Measurements from ENCODE around the gene MMD2. TPM values are rescaled to one million over a fixed set of nuclear protein-coding genes. Genes with fewer than 3 reads are reported as not detected.
A peak's percentile ranks its signal among the peaks of the same experiment; 100 is the strongest.

MMD2 gene
- total RNA-seq, 1 donor from 2014 or later: not detected

DNA sequence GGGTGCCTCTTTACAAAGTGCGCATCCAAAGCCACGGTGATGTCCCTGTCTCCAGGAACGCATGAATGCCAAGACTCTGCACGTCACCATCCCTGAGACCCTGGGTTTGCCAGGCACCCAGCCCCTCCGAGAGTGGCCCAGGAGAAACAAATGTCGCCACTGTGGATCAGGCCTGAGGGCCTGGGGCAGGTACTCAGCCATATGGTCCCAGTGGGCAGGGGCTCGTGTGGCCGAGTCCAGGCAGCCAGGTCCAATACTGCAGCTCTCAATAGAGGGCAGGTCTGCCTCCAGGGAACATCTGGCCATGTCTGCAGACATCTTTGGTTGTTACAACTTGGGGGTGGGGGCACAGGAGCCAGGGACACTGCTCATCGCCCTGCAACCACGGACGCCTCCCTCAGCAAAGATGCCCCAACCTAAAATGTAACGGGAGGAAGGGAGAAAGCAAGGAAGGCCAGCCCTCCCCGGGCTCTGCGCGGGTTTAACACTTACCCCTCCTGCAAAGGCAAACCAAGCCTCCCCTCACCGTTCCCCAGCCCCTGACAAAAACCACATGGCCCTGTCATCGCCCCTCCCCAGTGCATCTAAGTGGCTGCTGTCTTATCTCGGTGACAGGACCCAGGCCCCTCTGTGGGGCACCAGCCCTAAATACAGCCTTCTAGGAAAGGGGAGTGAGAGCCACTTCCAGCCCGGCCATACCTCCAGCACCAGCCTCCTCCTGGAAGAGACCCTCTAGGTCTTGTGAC is 86.9 kb downstream of the MMD2 start:
- no peaks in the 10 kb centered on the region for H3K9me3 Mint-ChIP-seq (ENCODE audit: low read depth)
- DNase-seq (ENCODE audit: low spot score, unreplicated experiment): no peak
- TF ChIP-seq, protein P1, sequence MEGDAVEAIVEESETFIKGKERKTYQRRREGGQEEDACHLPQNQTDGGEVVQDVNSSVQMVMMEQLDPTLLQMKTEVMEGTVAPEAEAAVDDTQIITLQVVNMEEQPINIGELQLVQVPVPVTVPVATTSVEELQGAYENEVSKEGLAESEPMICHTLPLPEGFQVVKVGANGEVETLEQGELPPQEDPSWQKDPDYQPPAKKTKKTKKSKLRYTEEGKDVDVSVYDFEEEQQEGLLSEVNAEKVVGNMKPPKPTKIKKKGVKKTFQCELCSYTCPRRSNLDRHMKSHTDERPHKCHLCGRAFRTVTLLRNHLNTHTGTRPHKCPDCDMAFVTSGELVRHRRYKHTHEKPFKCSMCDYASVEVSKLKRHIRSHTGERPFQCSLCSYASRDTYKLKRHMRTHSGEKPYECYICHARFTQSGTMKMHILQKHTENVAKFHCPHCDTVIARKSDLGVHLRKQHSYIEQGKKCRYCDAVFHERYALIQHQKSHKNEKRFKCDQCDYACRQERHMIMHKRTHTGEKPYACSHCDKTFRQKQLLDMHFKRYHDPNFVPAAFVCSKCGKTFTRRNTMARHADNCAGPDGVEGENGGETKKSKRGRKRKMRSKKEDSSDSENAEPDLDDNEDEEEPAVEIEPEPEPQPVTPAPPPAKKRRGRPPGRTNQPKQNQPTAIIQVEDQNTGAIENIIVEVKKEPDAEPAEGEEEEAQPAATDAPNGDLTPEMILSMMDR (IDR thresholded peaks at IDR 0.05; ENCODE audit: unreplicated experiment): no peak
- no peaks in the 10 kb centered on the region for H3K27me3 Mint-ChIP-seq
- no peak overlapping the region for H3K4me3 Mint-ChIP-seq (ENCODE audit: low read depth)
- H3K27ac Mint-ChIP-seq: peak overlapping the region; percentile 56
- no peaks in the 10 kb centered on the region for H3K36me3 Mint-ChIP-seq (ENCODE audit: insufficient read depth)
- H3K4me1 Mint-ChIP-seq (ENCODE audit: low read depth): no peaks in the 10 kb centered on the region

DNA sequence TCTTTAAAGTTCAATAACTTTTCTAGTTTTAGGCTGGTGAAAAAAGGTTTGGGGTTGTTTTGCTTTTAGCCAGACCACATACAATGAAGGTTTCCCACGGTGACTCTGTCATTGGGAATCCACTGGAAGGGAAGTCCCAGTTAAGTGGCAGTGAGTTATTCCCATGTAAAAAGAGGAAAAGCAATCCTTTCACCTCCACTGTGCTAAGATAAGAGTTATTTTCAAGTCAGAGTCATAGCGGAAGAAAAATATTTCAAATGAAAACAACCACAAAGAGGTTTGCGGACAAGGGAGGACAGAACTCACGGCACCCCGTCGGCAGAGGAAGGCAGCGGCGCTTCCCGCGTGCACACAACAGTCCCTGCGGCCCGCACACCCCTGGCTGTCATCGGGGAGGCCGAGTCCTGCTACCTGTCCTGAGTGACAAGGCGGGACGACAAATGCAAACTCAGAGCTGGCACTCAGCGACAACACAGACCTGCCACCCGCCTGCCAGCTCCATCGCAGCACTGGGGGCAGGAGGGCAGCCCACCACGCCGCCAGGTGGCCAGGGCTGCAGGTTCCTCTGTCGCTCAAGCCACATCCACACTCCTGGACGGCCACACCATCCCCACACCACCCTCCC is 87.8 kb downstream of the MMD2 start:
- no peaks in the 10 kb centered on the region for H3K36me3 Mint-ChIP-seq (ENCODE audit: insufficient read depth)
- no peaks in the 10 kb centered on the region for H3K9me3 Mint-ChIP-seq (ENCODE audit: low read depth)
- no peak overlapping the region for H3K4me3 Mint-ChIP-seq (ENCODE audit: low read depth)
- TF ChIP-seq, protein P1 (IDR thresholded peaks at IDR 0.05; ENCODE audit: unreplicated experiment): no peak
- no peak overlapping the region for H3K27ac Mint-ChIP-seq
- no peak for DNase-seq (ENCODE audit: low spot score, unreplicated experiment)
- H3K27me3 Mint-ChIP-seq: no peaks in the 10 kb centered on the region
- H3K4me1 Mint-ChIP-seq (ENCODE audit: low read depth): no peaks in the 10 kb centered on the region

DNA sequence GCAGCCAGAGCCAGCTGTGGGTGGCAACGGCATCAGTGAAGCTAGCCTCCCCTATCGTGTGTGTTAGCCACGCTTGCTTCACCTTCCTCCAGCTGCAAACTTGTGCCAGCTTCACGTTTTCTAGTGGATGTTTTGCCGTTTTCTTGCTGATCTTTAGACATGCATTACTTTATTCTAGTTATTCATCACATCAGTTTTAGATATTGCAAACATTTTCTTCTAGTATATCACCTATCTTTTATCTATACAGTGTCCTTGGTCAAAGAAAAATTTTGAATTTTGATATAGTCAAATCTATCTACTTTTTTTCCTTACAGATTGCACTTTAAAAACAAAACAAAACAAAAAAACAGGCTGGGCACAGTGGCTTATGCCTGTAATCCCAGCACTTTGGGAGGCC is 90.5 kb downstream of the MMD2 start:
- Mint-ChIP-seq H3K4me3 (ENCODE audit: low read depth) (no peak overlapping the region), H3K9me3 (ENCODE audit: low read depth) (no peaks in the 10 kb centered on the region), H3K4me1 (ENCODE audit: low read depth) (no peaks in the 10 kb centered on the region), H3K36me3 (ENCODE audit: insufficient read depth) (no peaks in the 10 kb centered on the region), H3K27ac (no peak overlapping the region), H3K27me3 (peaks cover 3% of the 10 kb centered on the region)
- DNase-seq (ENCODE audit: low spot score, unreplicated experiment): no peak
- TF ChIP-seq, protein P1 (IDR thresholded peaks at IDR 0.05; ENCODE audit: unreplicated experiment): no peak

DNA sequence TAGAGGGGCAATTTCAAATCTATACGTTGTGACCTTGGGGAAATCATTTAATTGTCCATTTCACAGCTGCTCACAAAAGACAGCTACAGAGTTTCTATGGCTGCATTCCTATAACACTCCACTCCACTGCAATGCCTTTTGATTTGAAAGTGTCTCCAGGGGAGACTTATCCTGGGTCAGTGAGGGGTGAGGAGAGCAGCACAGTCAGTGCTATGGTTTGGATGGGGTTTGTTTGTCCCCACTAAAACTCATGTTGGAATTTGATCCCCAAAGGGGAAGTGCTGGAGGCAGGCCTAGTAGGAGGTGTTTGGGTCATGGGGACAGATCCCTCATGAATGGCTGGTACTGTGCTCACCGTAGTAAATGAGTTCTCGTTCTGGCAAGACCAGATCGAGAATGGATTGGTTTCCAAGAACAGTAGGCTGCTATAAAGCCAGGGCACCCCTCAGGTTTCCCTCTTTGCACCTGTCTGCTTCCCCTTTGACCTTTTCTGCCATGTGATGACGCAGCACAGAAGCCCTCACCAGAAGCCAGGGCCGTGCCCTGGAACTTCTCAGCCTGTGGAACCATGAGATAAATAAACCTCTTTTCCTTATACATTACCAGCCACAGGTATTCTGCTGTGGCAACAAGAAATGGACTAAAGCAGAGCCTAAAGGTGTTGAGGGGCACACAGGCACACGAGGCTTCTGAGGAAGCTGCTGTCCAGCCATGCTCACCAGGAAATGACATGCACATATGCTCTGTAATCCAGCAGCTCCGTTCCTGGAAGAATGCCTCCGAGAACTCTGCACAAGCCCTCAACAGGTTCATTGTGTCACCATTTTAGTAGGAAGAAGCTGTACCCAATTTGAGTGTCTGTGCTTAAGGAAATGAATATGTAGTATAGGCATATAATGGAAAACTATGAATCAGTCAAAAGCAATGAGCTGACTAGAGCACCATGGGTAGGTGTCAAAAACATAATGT is 92.2 kb downstream of the MMD2 start:
- Mint-ChIP-seq H3K9me3 (ENCODE audit: low read depth) (peaks cover 7% of the 10 kb centered on the region), H3K27me3 (peaks cover 3% of the 10 kb centered on the region), H3K36me3 (ENCODE audit: insufficient read depth) (no peaks in the 10 kb centered on the region), H3K27ac (no peak overlapping the region), H3K4me1 (ENCODE audit: low read depth) (no peaks in the 10 kb centered on the region), H3K4me3 (ENCODE audit: low read depth) (no peak overlapping the region)
- DNase-seq (ENCODE audit: low spot score, unreplicated experiment): no peak
- TF ChIP-seq, protein P1 (IDR thresholded peaks at IDR 0.05; ENCODE audit: unreplicated experiment): no peak

DNA sequence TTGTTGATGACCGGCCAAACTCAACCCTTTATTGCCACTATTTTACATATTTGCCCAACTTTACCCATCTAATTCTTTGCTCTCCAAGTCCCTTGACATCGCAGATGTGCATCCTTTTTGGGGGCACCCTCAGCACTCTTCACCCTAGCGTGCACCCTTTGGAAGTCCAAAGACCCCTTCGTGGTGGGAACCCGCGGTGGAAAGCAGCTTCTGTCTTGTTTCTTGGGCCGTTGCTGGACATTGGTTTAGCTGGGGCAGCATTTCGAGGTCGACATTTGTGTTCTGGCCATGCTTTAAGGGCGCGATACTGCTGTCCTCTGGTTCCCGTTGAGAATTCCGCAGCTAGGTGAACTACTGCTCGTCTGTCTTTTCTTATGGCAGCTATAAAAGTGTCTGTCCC is 96.8 kb downstream of the MMD2 start:
- TF ChIP-seq, protein P1 (IDR thresholded peaks at IDR 0.05; ENCODE audit: unreplicated experiment): no peak
- Mint-ChIP-seq H3K4me3 (ENCODE audit: low read depth) (no peak overlapping the region), H3K9me3 (ENCODE audit: low read depth) (peaks cover 7% of the 10 kb centered on the region), H3K36me3 (ENCODE audit: insufficient read depth) (no peaks in the 10 kb centered on the region), H3K27ac (no peak overlapping the region), H3K27me3 (peaks cover 13% of the 10 kb centered on the region), H3K4me1 (ENCODE audit: low read depth) (no peaks in the 10 kb centered on the region)
- DNase-seq (ENCODE audit: low spot score, unreplicated experiment): no peak
